Measurements from ENCODE around the gene XPO5. TPM values are rescaled to one million over a fixed set of nuclear protein-coding genes. Genes with fewer than 3 reads are reported as not detected.

Gene XPO5
- polyA plus RNA-seq, 1 experiment, result 37.7 TPM

- Histone ChIP-seq H3K36me3 (ENCODE audit: control insufficient read depth, insufficient read depth, low read length) (peaks cover 9% of the 10 kb centered on the region), H3K4me3 (ENCODE audit: low read depth, low read length) (no peak overlapping the region), H3K27me3 (ENCODE audit: control insufficient read depth, insufficient read depth, low read length) (no peaks in the 10 kb centered on the region)
- TF ChIP-seq CTCF (IDR thresholded peaks at IDR 0.05; ENCODE audit: insufficient read depth, low read depth, low read length), result no peak
- DNase-seq (ENCODE audit: low read depth), result no peak
- CTCF ChIA-PET, result no interaction called here
- POLR2A ChIA-PET, result no interaction called here
Measured at GRCh38 chr6:43588194-43588593, 12.4 kb upstream of the XPO5 start.

GRCh38 chr6:43584892-43585570 lies 9.2 kb upstream of the XPO5 start:
- no peak overlapping the region for H3K4me3 ChIP-seq (ENCODE audit: low read depth, low read length)
- H3K36me3 ChIP-seq (ENCODE audit: control insufficient read depth, insufficient read depth, low read length), result peaks cover 9% of the 10 kb centered on the region
- no peak for DNase-seq (ENCODE audit: low read depth)
- no peaks in the 10 kb centered on the region for H3K27me3 ChIP-seq (ENCODE audit: control insufficient read depth, insufficient read depth, low read length)
- CTCF ChIA-PET, result interaction anchor here (0.6 to 2.0 kb wide), 2 partner anchors 23 to 26 kb away, joined by 3 to 5 read pairs; no protein-coding TSS in a partner anchor
- POLR2A ChIA-PET, result no interaction called here
- no peak for TF ChIP-seq CTCF (IDR thresholded peaks at IDR 0.05; ENCODE audit: insufficient read depth, low read depth, low read length)

GRCh38 chr6:43582911-43583310 lies 7.1 kb upstream of the XPO5 start:
- H3K27me3 ChIP-seq (ENCODE audit: control insufficient read depth, insufficient read depth, low read length), result no peaks in the 10 kb centered on the region
- no peak overlapping the region for H3K4me3 ChIP-seq (ENCODE audit: low read depth, low read length)
- peaks cover 9% of the 10 kb centered on the region for H3K36me3 ChIP-seq (ENCODE audit: control insufficient read depth, insufficient read depth, low read length)
- no peak for DNase-seq (ENCODE audit: low read depth)
- ChIA-PET POLR2A (no interaction called here), CTCF (interaction anchor here (0.6 to 1.4 kb wide), 2 partner anchors 34 to 221 kb away, joined by 3 to 4 read pairs; no protein-coding TSS in a partner anchor)
- TF ChIP-seq CTCF (IDR thresholded peaks at IDR 0.05; ENCODE audit: insufficient read depth, low read depth, low read length), result no peak

- no peaks in the 10 kb centered on the region for H3K36me3 ChIP-seq (ENCODE audit: control insufficient read depth, insufficient read depth, low read length)
- H3K4me3 ChIP-seq (ENCODE audit: low read depth, low read length), result no peak overlapping the region
- CTCF ChIA-PET, result no interaction called here
- TF ChIP-seq CTCF (IDR thresholded peaks at IDR 0.05; ENCODE audit: insufficient read depth, low read depth, low read length), result no peak
- no peak for DNase-seq (ENCODE audit: low read depth)
- POLR2A ChIA-PET, result no interaction called here
- no peaks in the 10 kb centered on the region for H3K27me3 ChIP-seq (ENCODE audit: control insufficient read depth, insufficient read depth, low read length)
Measured at GRCh38 chr6:43579171-43579570, 3.3 kb upstream of the XPO5 start.

- POLR2A ChIA-PET, result no interaction called here
Measured at GRCh38 chr6:43578748-43579147, 2.9 kb upstream of the XPO5 start.

More at GRCh38 chr6:43578748-43579147, 2.9 kb upstream of the XPO5 start:
- CTCF ChIA-PET, result no interaction called here
- no peak for DNase-seq (ENCODE audit: low read depth)
- TF ChIP-seq CTCF (IDR thresholded peaks at IDR 0.05; ENCODE audit: insufficient read depth, low read depth, low read length), result no peak
- Histone ChIP-seq H3K36me3 (ENCODE audit: control insufficient read depth, insufficient read depth, low read length) (no peaks in the 10 kb centered on the region), H3K4me3 (ENCODE audit: low read depth, low read length) (no peak overlapping the region), H3K27me3 (ENCODE audit: control insufficient read depth, insufficient read depth, low read length) (no peaks in the 10 kb centered on the region)
